Activated CD4-positive, alpha-beta T cell treated with anti-CD3 and anti-CD28 coated beads for 1 hour (primary cell): ENCODE measurements around the gene ARHGEF10L.

Experiments
- DNase-seq: peaks from one replicate; pipeline ENCODE4 v3.0.0-alpha.2; 2020

The ARHGEF10L gene

GRCh38 chr1:17642169-17642568, 102.7 kb downstream of the ARHGEF10L start:
- no peak for DNase-seq

- no peak for DNase-seq
Observed at GRCh38 chr1:17642943-17643342, 103.4 kb downstream of the ARHGEF10L start.

- DNase-seq = no peak
Observed at GRCh38 chr1:17643861-17644703, 104.6 kb downstream of the ARHGEF10L start.

GRCh38 chr1:17645068-17645911, 105.8 kb downstream of the ARHGEF10L start:
- DNase-seq = no peak

- no peak for DNase-seq
Observed at GRCh38 chr1:17646444-17647280, 107.2 kb downstream of the ARHGEF10L start.

- no peak for DNase-seq
Observed at GRCh38 chr1:17648457-17649145, 109.1 kb downstream of the ARHGEF10L start.

- no peak for DNase-seq
Observed at GRCh38 chr1:17649371-17650106, 110.0 kb downstream of the ARHGEF10L start.

GRCh38 chr1:17653276-17653675, 113.8 kb downstream of the ARHGEF10L start:
- no peak for DNase-seq

- DNase-seq = no peak
Observed at GRCh38 chr1:17653728-17654351, 114.3 kb downstream of the ARHGEF10L start.

GRCh38 chr1:17654519-17654918, 115.0 kb downstream of the ARHGEF10L start:
- DNase-seq = no peak

- no peak for DNase-seq
Observed at GRCh38 chr1:17655169-17655568, 115.7 kb downstream of the ARHGEF10L start.

GRCh38 chr1:17655922-17656321, 116.4 kb downstream of the ARHGEF10L start:
- DNase-seq = no peak

- DNase-seq = no peak
Observed at GRCh38 chr1:17657436-17657835, 117.9 kb downstream of the ARHGEF10L start.

GRCh38 chr1:17658837-17659236, 119.3 kb downstream of the ARHGEF10L start:
- no peak for DNase-seq

GRCh38 chr1:17661546-17662157, 122.2 kb downstream of the ARHGEF10L start:
- peak; percentile 20 for DNase-seq

GRCh38 chr1:17662296-17662695, 122.8 kb downstream of the ARHGEF10L start:
- no peak for DNase-seq

- DNase-seq = no peak
Observed at GRCh38 chr1:17662786-17663185, 123.3 kb downstream of the ARHGEF10L start.

- DNase-seq = no peak
Observed at GRCh38 chr1:17663646-17664045, 124.1 kb downstream of the ARHGEF10L start.

GRCh38 chr1:17664322-17664721, 124.8 kb downstream of the ARHGEF10L start:
- DNase-seq = no peak

GRCh38 chr1:17665054-17665453, 125.6 kb downstream of the ARHGEF10L start:
- DNase-seq = no peak
